NCI-H446 treated with DMSO at 0.1 percent for 48 hours (cell line): ENCODE measurements around the gene SRGAP1.

Experiments
- DNase-seq: peaks from one replicate; lab custom pipeline; 2025; lab: John Stamatoyannopoulos, UW

Gene SRGAP1

DNA sequence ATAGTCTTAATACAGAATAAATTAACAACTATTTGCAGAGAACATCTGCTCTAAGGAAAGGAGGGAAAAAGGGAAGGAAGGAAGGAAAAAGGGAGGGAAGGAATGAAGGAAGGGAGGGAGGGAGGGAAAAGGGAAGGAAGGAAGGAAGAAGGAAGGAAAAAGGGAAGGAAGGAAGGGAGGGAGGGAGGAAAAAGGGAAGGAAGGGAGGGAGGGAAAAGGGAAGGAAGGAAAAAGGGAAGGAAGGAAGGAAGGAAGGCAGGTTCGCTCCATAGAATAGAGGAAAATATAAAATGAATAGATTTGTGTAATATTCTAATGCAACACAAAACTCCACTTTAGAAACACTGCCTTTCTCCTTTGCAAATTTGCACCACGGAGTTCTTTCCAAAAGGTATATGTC, 361.0 kb downstream of the SRGAP1 start:
- no peak for DNase-seq

DNA sequence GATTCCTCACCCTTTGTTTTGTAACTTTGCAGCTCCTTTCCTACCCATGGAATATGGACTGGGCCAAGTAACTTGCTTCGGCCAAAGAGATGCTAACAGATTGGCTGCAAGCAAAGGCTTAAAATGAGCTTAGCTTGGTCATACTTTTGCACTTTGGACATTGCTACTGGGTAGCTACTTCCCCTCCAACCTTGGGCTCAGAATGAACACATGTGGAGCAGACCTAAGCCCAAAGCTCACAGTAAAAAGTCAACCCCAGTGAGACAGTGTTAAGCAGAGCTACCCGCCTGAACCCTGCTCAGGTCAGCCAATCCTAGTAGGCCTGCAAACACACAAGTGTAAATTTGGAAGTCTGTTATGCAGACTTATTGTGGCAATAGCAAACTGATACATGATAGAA, 363.0 kb downstream of the SRGAP1 start:
- DNase-seq, result no peak
